ENCODE results near the gene ELFN1. TPM values are rescaled to one million over a fixed set of nuclear protein-coding genes. Genes with fewer than 3 reads are reported as not detected.

ELFN1 gene
- polyA plus RNA-seq, 1 of the 3 experiments (the other 2 are of a cell fraction) = 0.05 TPM

GRCh38 chr7:1727812-1728570 lies 57.9 kb downstream of the ELFN1 start:
- H3K4me3 ChIP-seq (ENCODE audit: low read depth in 2 of 2, low read length in 1 of 2) = no peak overlapping the region
- 35% methylated on average over 13 of the region's 15 CpGs for WGBS (ENCODE audit: low lambda C conversion rate)
- TF ChIP-seq TAF1 (IDR thresholded peaks at IDR 0.05; ENCODE audit: borderline replicate concordance, low read depth, low read length) = no peak
- no peak for TF ChIP-seq CTCF (IDR thresholded peaks at IDR 0.05)
- TF ChIP-seq ELF1 (IDR thresholded peaks at IDR 0.05) = no peak
- TF ChIP-seq MEF2A (IDR thresholded peaks at IDR 0.05; ENCODE audit: borderline replicate concordance, low read depth) = no peak
- peak; percentile 26 for TF ChIP-seq CHD2 (IDR thresholded peaks at IDR 0.05; ENCODE audit: low read length, partially characterized antibody)
- TF ChIP-seq FOXJ3 (CRISPR knock-in tag; IDR thresholded peaks at IDR 0.05) = 0 out of 2 replicates have a peak, but pooled peaks have one; percentile 32
- TF ChIP-seq POLR2AphosphoS5 (IDR thresholded peaks at IDR 0.05; ENCODE audit: low read depth, low read length) = no peak
- TF ChIP-seq IRF3 (IDR thresholded peaks at IDR 0.05; ENCODE audit: low read depth, low read length) = no peak
- TF ChIP-seq TEAD4 (IDR thresholded peaks at IDR 0.05; ENCODE audit: borderline replicate concordance, insufficient read depth) = no peak
- TF ChIP-seq GATA2 (CRISPR knock-in tag; IDR thresholded peaks at IDR 0.05) = peak; percentile 42
- no peak for TF ChIP-seq SMC3 (IDR thresholded peaks at IDR 0.05; ENCODE audit: low read depth, low read length)
- H3K27ac ChIP-seq (ENCODE audit: low read depth in 2 of 2, low read length in 1 of 2) = peak overlapping the region in 1 of 2 experiments; percentile 17; a peak in 1 of 4 replicates
- H3F3A ChIP-seq (replicated peaks; ENCODE audit: insufficient read depth) = no peaks in the 10 kb centered on the region
- H3K4me1 ChIP-seq (ENCODE audit: control insufficient read depth in 1 of 2, insufficient read depth in 2 of 2, low read depth in 1 of 2, low read length in 1 of 2) = peaks cover 0 to 15% of the 10 kb centered on the region in 2 experiments; a peak in 1 of 4 replicates
- no peak overlapping the region for H3K9ac ChIP-seq
- ChIA-PET POLR2A (no interaction called here), CTCF (interaction anchor here (0.9 to 2.5 kb wide), 7 partner anchors 8 to 63 kb away, joined by 3 to 9 read pairs (median 3); no protein-coding TSS in a partner anchor)
- no peaks in the 10 kb centered on the region for H3K9me3 ChIP-seq
- H3K36me3 ChIP-seq (replicated peaks in 1 of 2; ENCODE audit: control insufficient read depth in 1 of 2, insufficient read depth in 2 of 2, low read length in 1 of 2) = no peaks in the 10 kb centered on the region
- no peak overlapping the region for H2AFZ ChIP-seq (ENCODE audit: low read depth)
- no peak overlapping the region for H3K4me2 ChIP-seq
- DNase-seq = peak; percentile 80
- no peaks in the 10 kb centered on the region for H4K20me1 ChIP-seq (ENCODE audit: insufficient read depth)
- peaks cover 5% of the 10 kb centered on the region; the same call in 1 of the 2 replicates for H3K27me3 ChIP-seq (ENCODE audit: insufficient read depth)
- H3K9me2 ChIP-seq = no peaks in the 10 kb centered on the region
- no peaks in the 10 kb centered on the region for H3K79me2 ChIP-seq (ENCODE audit: insufficient read depth)

- ChIA-PET POLR2A (no interaction called here), CTCF (interaction anchor here (0.9 to 2.5 kb wide), 10 partner anchors 8 to 65 kb away, joined by 3 to 9 read pairs (median 3); no protein-coding TSS in a partner anchor)
- Histone ChIP-seq H3K4me3 (ENCODE audit: low read depth in 2 of 2, low read length in 1 of 2) (no peak overlapping the region), H3K9me3 (no peaks in the 10 kb centered on the region), H3K4me2 (no peak overlapping the region), H2AFZ (ENCODE audit: low read depth) (no peak overlapping the region), H3K79me2 (ENCODE audit: insufficient read depth) (no peaks in the 10 kb centered on the region), H3K4me1 (ENCODE audit: control insufficient read depth in 1 of 2, insufficient read depth in 2 of 2, low read depth in 1 of 2, low read length in 1 of 2) (peaks cover 0 to 26% of the 10 kb centered on the region in 2 experiments; a peak in 1 of 4 replicates), H4K20me1 (ENCODE audit: insufficient read depth) (no peaks in the 10 kb centered on the region), H3F3A (replicated peaks; ENCODE audit: insufficient read depth) (no peaks in the 10 kb centered on the region), H3K27me3 (ENCODE audit: insufficient read depth) (peaks cover 17% of the 10 kb centered on the region), H3K9ac (no peak overlapping the region), H3K27ac (ENCODE audit: low read depth in 2 of 2, low read length in 1 of 2) (no peak overlapping the region), H3K9me2 (no peaks in the 10 kb centered on the region), H3K36me3 (replicated peaks in 1 of 2; ENCODE audit: control insufficient read depth in 1 of 2, insufficient read depth in 2 of 2, low read length in 1 of 2) (no peaks in the 10 kb centered on the region)
- no peak for DNase-seq
- WGBS (ENCODE audit: low lambda C conversion rate) = 62% methylated on average over 7 of the region's 8 CpGs
- no peak for TF ChIP-seq IRF3 (IDR thresholded peaks at IDR 0.05; ENCODE audit: low read depth, low read length)
- TF ChIP-seq GATA2 (CRISPR knock-in tag; IDR thresholded peaks at IDR 0.05) = no peak
- TF ChIP-seq GABPA (IDR thresholded peaks at IDR 0.05; ENCODE audit: low read depth) = no peak
- no peak for TF ChIP-seq REST (IDR thresholded peaks at IDR 0.05; ENCODE audit: low read depth, low read length)
- TF ChIP-seq TCF12 (IDR thresholded peaks at IDR 0.05) = no peak
- TF ChIP-seq RFX5 (IDR thresholded peaks at IDR 0.05; ENCODE audit: low read length) = no peak
- no peak for TF ChIP-seq NFIC (IDR thresholded peaks at IDR 0.05; ENCODE audit: borderline replicate concordance)
- no peak for TF ChIP-seq MEF2A (IDR thresholded peaks at IDR 0.05; ENCODE audit: borderline replicate concordance, low read depth)
- no peak for TF ChIP-seq JUND (IDR thresholded peaks at IDR 0.05)
- no peak for TF ChIP-seq RCOR1 (IDR thresholded peaks at IDR 0.05; ENCODE audit: low read length)
- no peak for TF ChIP-seq RAD21 (IDR thresholded peaks at IDR 0.05; ENCODE audit: low read length)
Measured at GRCh38 chr7:1729183-1729582, 59.1 kb downstream of the ELFN1 start.
